ENCODE measurements around the gene WDFY4.

WDFY4 gene

GRCh38 chr10:48985621-48986158 lies 301.0 kb downstream of the WDFY4 start:
- no peak for DNase-seq (ENCODE audit: low spot score)

- peak; percentile 74 for DNase-seq (ENCODE audit: low spot score)
Measured at GRCh38 chr10:48990226-48990625, 305.6 kb downstream of the WDFY4 start.

- DNase-seq (ENCODE audit: low spot score) = no peak
Measured at GRCh38 chr10:48993627-48994026, 309.0 kb downstream of the WDFY4 start.

- no peak for DNase-seq (ENCODE audit: low spot score)
Measured at GRCh38 chr10:48996329-48996728, 311.7 kb downstream of the WDFY4 start.

GRCh38 chr10:48999346-48999745 lies 314.7 kb downstream of the WDFY4 start:
- DNase-seq (ENCODE audit: low spot score) = no peak

GRCh38 chr10:49000437-49001398 lies 316.0 kb downstream of the WDFY4 start:
- no peak for DNase-seq (ENCODE audit: low spot score)

GRCh38 chr10:49001402-49001801 lies 316.7 kb downstream of the WDFY4 start:
- no peak for DNase-seq (ENCODE audit: low spot score)

GRCh38 chr10:49001870-49002672 lies 317.4 kb downstream of the WDFY4 start:
- no peak for DNase-seq (ENCODE audit: low spot score)

- DNase-seq (ENCODE audit: low spot score) = no peak
Measured at GRCh38 chr10:49005270-49005669, 320.6 kb downstream of the WDFY4 start.

- no peak for DNase-seq (ENCODE audit: low spot score)
Measured at GRCh38 chr10:49007129-49007528, 322.5 kb downstream of the WDFY4 start.

GRCh38 chr10:49008091-49008490 lies 323.4 kb downstream of the WDFY4 start:
- no peak for DNase-seq (ENCODE audit: low spot score)

- DNase-seq (ENCODE audit: low spot score) = no peak
Measured at GRCh38 chr10:49008505-49009198, 324.0 kb downstream of the WDFY4 start.

GRCh38 chr10:49009199-49009979 lies 324.7 kb downstream of the WDFY4 start:
- DNase-seq (ENCODE audit: low spot score) = no peak

- no peak for DNase-seq (ENCODE audit: low spot score)
Measured at GRCh38 chr10:49010295-49010694, 325.6 kb downstream of the WDFY4 start.

- no peak for DNase-seq (ENCODE audit: low spot score)
Measured at GRCh38 chr10:49010865-49011264, 326.2 kb downstream of the WDFY4 start.

- DNase-seq (ENCODE audit: low spot score) = no peak
Measured at GRCh38 chr10:49011756-49012155, 327.1 kb downstream of the WDFY4 start.

- DNase-seq (ENCODE audit: low spot score) = no peak
Measured at GRCh38 chr10:49012603-49013002, 327.9 kb downstream of the WDFY4 start.

GRCh38 chr10:49015700-49016099 lies 331.0 kb downstream of the WDFY4 start:
- no peak for DNase-seq (ENCODE audit: low spot score)

- no peak for DNase-seq (ENCODE audit: low spot score)
Measured at GRCh38 chr10:49021685-49022084, 337.0 kb downstream of the WDFY4 start.

GRCh38 chr10:49023071-49023470 lies 338.4 kb downstream of the WDFY4 start:
- DNase-seq (ENCODE audit: low spot score) = no peak

- no peak for DNase-seq (ENCODE audit: low spot score)
Measured at GRCh38 chr10:49023752-49024151, 339.1 kb downstream of the WDFY4 start.
